K562 (cell line): Measurements from ENCODE around the gene LYPD4. TPM values are rescaled to one million over a fixed set of nuclear protein-coding genes. Genes with fewer than 3 reads are reported as not detected.

Source experiments
- ATF3 ChIP-seq, 2 experiments: fragments of 450-650 bp in 1 of 2; sonication (generic) in 1 of 2; formaldehyde crosslinking in 1 of 2; IDR thresholded peaks in 1 of 2; conservative IDR thresholded peaks in 1 of 2; 2 replicates each; pipeline versions ENCODE4 v1.6.1 to v1.8.1; 2016 to 2023; ENCODE audit warnings: mild to moderate bottlenecking in 2 of 2, moderate library complexity in 2 of 2, inconsistent platforms in 1 of 2, missing genetic modification reagents in 1 of 2
- CEBPG ChIP-seq, 3 experiments: fragments of 200-800 bp in 1 of 3; sonication (Bioruptor generic) in 1 of 3; sonication (generic) in 1 of 3; formaldehyde crosslinking in 1 of 3; IDR thresholded peaks in 2 of 3; conservative IDR thresholded peaks in 1 of 3; 2 replicates each; pipeline versions ENCODE4 v1.6.1 to v1.8.0; 2016 to 2022; ENCODE audit warnings: missing compliant biosample characterization in 2 of 3, missing genetic modification characterization in 2 of 3, mild to moderate bottlenecking in 1 of 3, missing genetic modification reagents in 1 of 3
- ESRRA ChIP-seq: fragments of 450-650 bp; IDR thresholded peaks from 2 replicates; pipeline ENCODE4 v1.6.1; 2014; ENCODE audit warnings: low read depth, mild to moderate bottlenecking, moderate library complexity, borderline replicate concordance
- KLF6 ChIP-seq: fragments of 250-450 bp; sonication (Bioruptor Pico); IDR thresholded peaks from 2 replicates; pipeline ENCODE4 v1.4.0; 2020; ENCODE audit warnings: mild to moderate bottlenecking, moderate library complexity, borderline replicate concordance
- PATZ1 ChIP-seq: fragments of 250-450 bp; sonication (Bioruptor Pico); IDR thresholded peaks from 2 replicates; pipeline ENCODE4 v1.5.0; 2020; ENCODE audit warnings: mild to moderate bottlenecking, borderline replicate concordance
- POLR2G ChIP-seq: fragments of 200-400 bp; formaldehyde crosslinking; IDR thresholded peaks from 2 replicates; pipeline ENCODE4 v1.6.1; 2017; ENCODE audit warnings: low read depth, mild to moderate bottlenecking, antibody characterized with exemption, low read length, moderate library complexity
- PYGO2 ChIP-seq: fragments of 450-650 bp; IDR thresholded peaks from 2 replicates; pipeline ENCODE4 v1.6.1; 2016; ENCODE audit warnings: mild to moderate bottlenecking, missing genetic modification characterization, moderate library complexity, missing compliant biosample characterization
- RBFOX2 ChIP-seq: fragments of 200-400 bp; formaldehyde crosslinking; IDR thresholded peaks from 2 replicates; pipeline ENCODE4 v1.6.1; 2017; ENCODE audit warnings: low read depth, mild to moderate bottlenecking, low read length, moderate library complexity
- ZNF263 ChIP-seq: sonication (generic); formaldehyde crosslinking; IDR thresholded peaks from 2 replicates; pipeline ENCODE4 v1.8.0; 2022; ENCODE audit warnings: mild to moderate bottlenecking, missing genetic modification reagents, borderline replicate concordance
- polyA plus RNA-seq, 8 experiments: library from polyadenylated mRNA; depleted of rRNA in 4 of 8; stranded (reverse) in 5 of 8; unstranded in 3 of 8; fragments of >200 nt; fragmentation: Nextera tagmentation in 2 of 8; fragmentation: Illumina TruSeq in 1 of 8; extraction: Ambion mirVana in 2 of 8; extraction: Trizol in 1 of 8; gene quantifications; 2 replicates each; pipeline versions ENCODE4 v1.2.1 to v1.2.3, GENCODE V29; 2011 to 2014; ENCODE audit warnings: inconsistent platforms in 1 of 8, missing spikeins in 1 of 8
- total RNA-seq, 7 experiments: library from RNA; depleted of rRNA in 6 of 7; stranded (reverse); fragments of >200 nt in 6 of 7; fragmentation: Illumina TruSeq in 2 of 7; extraction: Trizol in 2 of 7; gene quantifications; 2 replicates each; pipeline versions ENCODE4 v1.2.1 to v1.2.3, GENCODE V29; 2011 to 2021; ENCODE audit warnings: low replicate concordance in 1 of 7

LYPD4 gene
- total and polyA plus RNA-seq, 9 of the 15 experiments (the other 6 are each of a cell fraction or from before 2014, with no cell fraction given): 0.11 TPM; not detected in 8

GRCh38 chr19:41839211-41839610, 5.3 kb downstream of the LYPD4 start (continued):
- TF ChIP-seq PYGO2 (no peak), RBFOX2 (no peak), ESRRA (no peak), CEBPG (CRISPR knock-in tag; IDR thresholded peaks at IDR 0.05) (peak; percentile 53; the same call in 1 of the 2 replicates), CEBPG (tag; conservative IDR thresholded peaks at IDR 0.05 in 1 of 2, IDR thresholded peaks at IDR 0.05 in 1 of 2) (peak in 1 of 2 experiments; percentile 77; a peak in 2 of 4 replicates), ATF3 (IDR thresholded peaks at IDR 0.05) (peak; percentile 66; the same call in 1 of the 2 replicates), ATF3 (CRISPR knock-in tag; conservative IDR thresholded peaks at IDR 0.05) (no peak), ZNF263 (CRISPR knock-in tag) (no peak), PATZ1 (CRISPR knock-in tag) (no peak), KLF6 (CRISPR knock-in tag) (no peak), POLR2G (no peak)
- TF ChIP-seq, all 486 proteins: peak for 4
